ENCODE measurements around the gene ELAPOR2.
"Not testable (repeated sequence)": the region's sequence is repeated elsewhere in the genome, so short reads cannot be mapped to it uniquely, and the experiment has no call there.

ELAPOR2 gene, protein sequence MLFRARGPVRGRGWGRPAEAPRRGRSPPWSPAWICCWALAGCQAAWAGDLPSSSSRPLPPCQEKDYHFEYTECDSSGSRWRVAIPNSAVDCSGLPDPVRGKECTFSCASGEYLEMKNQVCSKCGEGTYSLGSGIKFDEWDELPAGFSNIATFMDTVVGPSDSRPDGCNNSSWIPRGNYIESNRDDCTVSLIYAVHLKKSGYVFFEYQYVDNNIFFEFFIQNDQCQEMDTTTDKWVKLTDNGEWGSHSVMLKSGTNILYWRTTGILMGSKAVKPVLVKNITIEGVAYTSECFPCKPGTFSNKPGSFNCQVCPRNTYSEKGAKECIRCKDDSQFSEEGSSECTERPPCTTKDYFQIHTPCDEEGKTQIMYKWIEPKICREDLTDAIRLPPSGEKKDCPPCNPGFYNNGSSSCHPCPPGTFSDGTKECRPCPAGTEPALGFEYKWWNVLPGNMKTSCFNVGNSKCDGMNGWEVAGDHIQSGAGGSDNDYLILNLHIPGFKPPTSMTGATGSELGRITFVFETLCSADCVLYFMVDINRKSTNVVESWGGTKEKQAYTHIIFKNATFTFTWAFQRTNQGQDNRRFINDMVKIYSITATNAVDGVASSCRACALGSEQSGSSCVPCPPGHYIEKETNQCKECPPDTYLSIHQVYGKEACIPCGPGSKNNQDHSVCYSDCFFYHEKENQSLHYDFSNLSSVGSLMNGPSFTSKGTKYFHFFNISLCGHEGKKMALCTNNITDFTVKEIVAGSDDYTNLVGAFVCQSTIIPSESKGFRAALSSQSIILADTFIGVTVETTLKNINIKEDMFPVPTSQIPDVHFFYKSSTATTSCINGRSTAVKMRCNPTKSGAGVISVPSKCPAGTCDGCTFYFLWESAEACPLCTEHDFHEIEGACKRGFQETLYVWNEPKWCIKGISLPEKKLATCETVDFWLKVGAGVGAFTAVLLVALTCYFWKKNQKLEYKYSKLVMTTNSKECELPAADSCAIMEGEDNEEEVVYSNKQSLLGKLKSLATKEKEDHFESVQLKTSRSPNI

DNA sequence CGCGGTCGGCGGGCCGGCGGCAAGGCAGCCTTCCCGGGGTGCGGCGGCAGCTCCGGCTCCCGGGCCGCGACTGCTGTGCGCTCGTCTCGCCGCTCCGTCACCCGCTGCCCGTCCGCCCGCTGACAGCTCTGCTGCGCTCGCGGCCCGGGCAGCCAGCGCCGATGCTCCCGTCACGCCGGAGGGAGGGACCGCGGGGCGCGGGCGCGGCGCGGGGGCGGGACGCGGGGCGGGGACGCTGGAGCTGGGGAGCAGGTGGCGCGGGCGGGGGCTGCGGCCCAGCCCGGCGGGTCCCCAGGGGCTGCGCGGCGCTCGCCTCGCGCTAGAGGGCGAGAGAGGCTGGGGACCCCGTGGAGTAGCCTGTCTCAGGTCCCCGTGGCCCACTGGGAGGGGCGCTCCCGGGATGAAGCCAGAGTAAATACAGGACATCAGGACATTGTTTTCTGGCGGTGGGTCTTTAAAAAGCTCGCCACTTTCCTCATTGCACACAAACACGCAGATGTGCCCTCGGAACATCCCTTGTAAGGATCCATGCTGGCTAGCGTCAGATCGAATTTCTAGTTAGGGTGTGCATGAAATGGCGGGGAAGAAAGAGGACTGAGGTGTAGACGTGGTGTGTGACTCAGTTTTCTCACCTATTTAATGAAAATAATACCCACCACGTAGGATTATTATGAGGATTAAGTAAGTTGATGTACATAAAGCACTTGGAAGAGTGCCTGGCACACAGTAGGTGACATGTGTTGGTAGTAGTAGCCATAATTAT, at the start of gene ELAPOR2:
Gene ELAPOR2 (minus strand): TSS at position 130 of the 763 bp plus-strand sequence. CDS start 141 bp downstream, outside the sequence.
- DNase-seq (ENCODE audit: low read depth, low spot score): peak; percentile 37
- WGBS (ENCODE audit: insufficient coverage, insufficient read length): no CpG with 5 or more reads among the region's 70 CpGs
- Histone ChIP-seq H3K27me3 (ENCODE audit: control insufficient read depth, insufficient read depth, low read length) (no peaks in the 10 kb centered on the region), H3K4me3 (ENCODE audit: low read length) (peak within 1 kb of the TSS; percentile 76; the same call in 1 of the 2 replicates), H3K9me3 (ENCODE audit: control insufficient read depth, insufficient read depth, low read length) (no peaks in the 10 kb centered on the region), H3K27ac (ENCODE audit: low read length) (no peak within 1 kb of the TSS), H3K4me1 (ENCODE audit: control insufficient read depth, insufficient read depth, low read length) (no peaks in the 10 kb centered on the region), H3K36me3 (ENCODE audit: control insufficient read depth, insufficient read depth, low read length) (no peaks in the 10 kb centered on the region)

DNA sequence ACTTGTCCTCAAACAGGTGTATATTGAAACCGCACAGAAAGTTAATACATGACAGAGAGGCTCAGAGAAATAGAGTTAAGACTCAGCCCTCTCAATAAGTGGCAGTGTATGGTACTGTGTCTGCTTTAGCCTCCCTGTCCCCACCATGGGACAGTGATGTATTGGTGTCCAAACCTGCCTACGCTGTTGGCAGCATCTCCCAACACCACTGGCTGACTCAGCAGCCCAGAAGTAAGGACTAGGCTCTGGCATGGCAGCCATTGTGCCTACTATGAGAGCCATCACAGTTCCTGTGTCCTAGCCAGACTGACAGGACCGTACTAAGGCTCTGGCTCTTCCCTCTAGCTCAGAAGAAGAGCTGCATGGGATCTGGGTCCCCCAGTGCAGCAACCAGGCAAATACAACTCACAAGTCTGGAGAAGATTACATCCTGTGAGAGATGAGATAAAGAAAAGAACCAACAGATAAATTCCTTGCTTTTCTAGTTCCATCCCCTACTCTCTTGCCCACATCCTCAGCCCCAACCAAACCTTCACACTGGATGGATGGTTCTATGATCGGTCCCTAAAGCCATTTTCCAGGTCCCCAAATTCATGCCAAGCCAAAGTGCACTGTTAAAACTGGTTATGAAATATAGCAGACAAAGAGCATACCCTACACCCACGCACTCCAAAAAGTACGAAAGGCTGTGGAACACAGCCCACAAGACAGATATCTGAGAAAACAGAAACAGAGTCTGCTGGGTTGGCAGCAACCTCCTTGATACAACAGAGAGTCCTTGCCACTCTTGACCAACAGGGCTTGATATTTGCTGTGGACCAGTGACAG, 48.7 kb upstream of the ELAPOR2 start:
- Histone ChIP-seq H3K9me3 (ENCODE audit: control insufficient read depth, insufficient read depth, low read length) (no peaks in the 10 kb centered on the region), H3K4me1 (ENCODE audit: control insufficient read depth, insufficient read depth, low read length) (no peaks in the 10 kb centered on the region)

DNA sequence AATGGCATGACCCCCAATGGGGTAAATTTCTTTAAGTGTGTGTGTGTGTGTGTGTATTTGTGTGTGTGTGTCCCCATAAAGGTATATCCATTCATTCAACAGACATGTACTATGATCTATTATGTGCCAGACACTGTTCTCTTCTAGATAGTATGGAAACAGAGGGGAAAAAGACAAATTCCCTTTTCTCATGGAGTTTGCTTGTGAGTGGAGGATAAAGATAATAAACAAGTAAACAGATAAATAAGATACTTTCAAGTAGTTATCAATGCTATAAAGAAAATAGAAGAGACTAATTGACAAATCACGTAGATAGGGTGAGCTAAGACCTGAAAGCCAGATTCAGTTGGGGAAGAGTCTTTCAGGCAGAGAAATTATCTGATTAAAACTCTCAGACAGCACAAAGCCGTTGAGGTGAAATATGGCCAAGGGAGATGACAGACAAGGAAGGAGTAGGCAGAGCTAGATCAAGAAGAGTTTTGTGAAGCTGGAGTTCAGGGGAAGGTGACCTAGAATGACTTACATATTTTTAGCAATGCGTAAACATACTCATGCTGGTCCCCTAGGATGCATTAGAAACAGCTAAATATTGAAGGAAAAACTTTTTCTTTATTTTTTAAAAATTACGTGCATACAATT, 47.6 kb upstream of the ELAPOR2 start:
- no peaks in the 10 kb centered on the region for H3K9me3 ChIP-seq (ENCODE audit: control insufficient read depth, insufficient read depth, low read length)
- H3K36me3 ChIP-seq (ENCODE audit: control insufficient read depth, insufficient read depth, low read length): no peaks in the 10 kb centered on the region
- H3K27ac ChIP-seq (ENCODE audit: low read length): no peak overlapping the region
- no peaks in the 10 kb centered on the region for H3K4me1 ChIP-seq (ENCODE audit: control insufficient read depth, insufficient read depth, low read length)
- DNase-seq (ENCODE audit: low read depth, low spot score): no peak
- no peak overlapping the region for H3K4me3 ChIP-seq (ENCODE audit: low read length)
- WGBS (ENCODE audit: insufficient coverage, insufficient read length): no CpG with 5 or more reads among the region's 4 CpGs
- no peaks in the 10 kb centered on the region for H3K27me3 ChIP-seq (ENCODE audit: control insufficient read depth, insufficient read depth, low read length)

More for the DNA sequence above, 48.7 kb upstream of the ELAPOR2 start:
- no peak for DNase-seq (ENCODE audit: low read depth, low spot score)
- no peak overlapping the region for H3K27ac ChIP-seq (ENCODE audit: low read length)
- no CpG with 5 or more reads among the region's 6 CpGs for WGBS (ENCODE audit: insufficient coverage, insufficient read length)
- no peaks in the 10 kb centered on the region for H3K36me3 ChIP-seq (ENCODE audit: control insufficient read depth, insufficient read depth, low read length)
- no peak overlapping the region for H3K4me3 ChIP-seq (ENCODE audit: low read length)
- H3K27me3 ChIP-seq (ENCODE audit: control insufficient read depth, insufficient read depth, low read length): no peaks in the 10 kb centered on the region

DNA sequence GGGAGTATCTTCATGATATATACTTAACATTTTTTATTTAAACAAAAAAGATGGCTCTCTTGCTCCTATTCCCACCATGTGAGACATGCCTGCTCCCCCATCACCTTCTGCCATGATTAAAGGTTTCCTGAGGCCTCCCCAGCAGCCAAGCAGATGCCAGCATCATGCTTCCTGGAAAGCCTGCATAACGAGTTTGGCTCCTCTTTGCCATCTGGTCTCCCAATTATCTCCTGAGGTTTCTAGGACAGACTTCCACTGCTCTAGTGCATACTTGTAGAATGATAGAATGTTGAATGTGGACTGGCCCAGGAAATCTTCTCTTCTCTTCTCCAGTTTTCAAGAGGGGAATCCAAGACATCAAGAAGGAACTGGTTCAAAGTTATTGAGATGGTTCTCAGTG, 45.9 kb upstream of the ELAPOR2 start:
- H3K4me3 ChIP-seq (ENCODE audit: low read length): no peak overlapping the region
- DNase-seq (ENCODE audit: low read depth, low spot score): no peak
- no peaks in the 10 kb centered on the region for H3K27me3 ChIP-seq (ENCODE audit: control insufficient read depth, insufficient read depth, low read length)
- H3K4me1 ChIP-seq (ENCODE audit: control insufficient read depth, insufficient read depth, low read length): no peaks in the 10 kb centered on the region
- no CpG with 5 or more reads among the region's 1 CpG for WGBS (ENCODE audit: insufficient coverage, insufficient read length)
- H3K36me3 ChIP-seq (ENCODE audit: control insufficient read depth, insufficient read depth, low read length): no peaks in the 10 kb centered on the region
- H3K27ac ChIP-seq (ENCODE audit: low read length): no peak overlapping the region
- no peaks in the 10 kb centered on the region for H3K9me3 ChIP-seq (ENCODE audit: control insufficient read depth, insufficient read depth, low read length)

DNA sequence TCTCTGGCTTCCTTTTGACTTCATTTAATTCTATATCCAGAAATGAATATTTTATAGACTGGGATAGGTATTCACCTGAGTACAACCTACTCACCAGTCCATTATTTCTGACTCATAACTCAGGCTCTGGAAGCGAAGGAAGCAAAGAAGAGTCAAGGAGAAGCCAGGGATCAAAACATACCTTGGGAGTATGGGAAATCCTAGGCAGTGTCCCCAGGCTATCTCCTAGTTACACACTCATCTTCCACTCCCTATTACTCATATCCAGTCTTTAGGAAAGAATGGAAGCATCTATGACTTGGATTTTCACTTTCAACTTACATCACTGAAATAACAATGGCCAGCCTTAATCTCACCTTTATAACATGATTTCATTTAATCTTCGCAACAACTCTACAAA, 40.9 kb upstream of the ELAPOR2 start:
- no CpG with 5 or more reads among the region's 2 CpGs for WGBS (ENCODE audit: insufficient coverage, insufficient read length)
- no peaks in the 10 kb centered on the region for H3K4me1 ChIP-seq (ENCODE audit: control insufficient read depth, insufficient read depth, low read length)
- no peak overlapping the region for H3K27ac ChIP-seq (ENCODE audit: low read length)
- H3K27me3 ChIP-seq (ENCODE audit: control insufficient read depth, insufficient read depth, low read length): no peaks in the 10 kb centered on the region
- H3K4me3 ChIP-seq (ENCODE audit: low read length): no peak overlapping the region
- no peak for DNase-seq (ENCODE audit: low read depth, low spot score)
- H3K36me3 ChIP-seq (ENCODE audit: control insufficient read depth, insufficient read depth, low read length): no peaks in the 10 kb centered on the region
- no peaks in the 10 kb centered on the region for H3K9me3 ChIP-seq (ENCODE audit: control insufficient read depth, insufficient read depth, low read length)

DNA sequence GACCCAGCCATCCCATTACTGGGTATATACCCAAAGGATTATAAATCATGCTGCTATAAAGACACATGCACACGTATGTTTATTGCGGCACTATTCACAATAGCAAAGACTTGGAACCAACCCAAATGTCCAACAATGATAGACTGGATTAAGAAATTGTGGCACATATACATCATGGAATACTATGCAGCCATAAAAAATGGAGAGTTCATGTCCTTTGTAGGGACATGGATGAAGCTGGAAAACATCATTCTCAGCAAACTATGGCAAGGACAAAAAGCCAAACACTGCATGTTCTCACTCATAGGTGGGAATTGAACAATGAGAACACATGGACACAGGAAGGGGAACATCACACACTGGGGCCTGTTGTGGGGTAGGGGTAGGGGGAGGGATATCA, 37.9 kb upstream of the ELAPOR2 start:
- H3K4me1 ChIP-seq (ENCODE audit: control insufficient read depth, insufficient read depth, low read length); H3K27ac ChIP-seq (ENCODE audit: low read length); DNase-seq (ENCODE audit: low read depth, low spot score); H3K4me3 ChIP-seq (ENCODE audit: low read length); H3K36me3 ChIP-seq (ENCODE audit: control insufficient read depth, insufficient read depth, low read length); H3K9me3 ChIP-seq (ENCODE audit: control insufficient read depth, insufficient read depth, low read length); H3K27me3 ChIP-seq (ENCODE audit: control insufficient read depth, insufficient read depth, low read length): not testable (repeated sequence)
- no CpG with 5 or more reads among the region's 2 CpGs for WGBS (ENCODE audit: insufficient coverage, insufficient read length)

DNA sequence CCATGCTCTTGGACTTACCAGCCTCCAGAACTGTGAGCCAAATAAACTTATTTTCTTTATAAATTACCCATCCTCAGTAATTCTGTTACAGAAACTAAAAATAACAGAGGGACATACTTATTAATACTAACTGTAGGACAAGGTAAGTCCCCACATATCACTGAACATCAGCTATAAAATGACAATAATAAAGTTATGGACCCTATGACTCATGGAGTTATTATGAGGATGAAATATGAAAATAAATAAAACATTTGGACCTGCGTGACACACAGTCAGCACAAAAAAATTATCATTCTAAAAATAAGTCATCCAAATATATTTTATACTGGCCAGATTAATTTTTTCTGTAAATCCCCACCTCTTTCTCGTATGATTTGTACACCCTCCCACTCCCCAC, 34.9 kb upstream of the ELAPOR2 start:
- H3K27ac ChIP-seq (ENCODE audit: low read length): no peak overlapping the region
- no peak overlapping the region for H3K4me3 ChIP-seq (ENCODE audit: low read length)
- DNase-seq (ENCODE audit: low read depth, low spot score): no peak
- no peaks in the 10 kb centered on the region for H3K9me3 ChIP-seq (ENCODE audit: control insufficient read depth, insufficient read depth, low read length)
- no CpG with 5 or more reads among the region's 2 CpGs for WGBS (ENCODE audit: insufficient coverage, insufficient read length)
- H3K36me3 ChIP-seq (ENCODE audit: control insufficient read depth, insufficient read depth, low read length): no peaks in the 10 kb centered on the region
- no peaks in the 10 kb centered on the region for H3K27me3 ChIP-seq (ENCODE audit: control insufficient read depth, insufficient read depth, low read length)
- H3K4me1 ChIP-seq (ENCODE audit: control insufficient read depth, insufficient read depth, low read length): no peaks in the 10 kb centered on the region

DNA sequence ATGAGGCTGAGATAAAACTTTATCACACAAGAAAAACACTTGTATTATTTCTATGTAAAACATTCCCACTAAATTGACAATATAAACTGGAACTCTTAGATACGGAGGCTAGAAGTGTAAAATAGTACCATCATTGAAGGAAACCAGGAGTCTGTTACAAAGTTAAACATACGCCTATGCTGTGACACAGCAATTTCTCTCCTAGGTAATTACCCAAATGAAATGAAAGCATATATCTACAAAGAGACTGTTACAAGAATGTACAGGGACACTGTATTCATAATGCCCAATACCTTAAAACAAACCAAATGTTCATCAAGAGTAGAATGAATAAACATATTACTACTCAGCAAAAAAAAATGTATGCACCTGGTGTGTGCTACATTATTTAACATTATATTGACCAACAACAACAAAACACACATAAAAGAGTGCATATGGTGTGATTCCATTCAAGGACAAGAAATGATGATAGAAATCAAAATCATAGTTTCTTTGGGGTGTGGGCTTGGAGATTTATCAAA, 33.2 kb upstream of the ELAPOR2 start:
- Histone ChIP-seq H3K9me3 (ENCODE audit: control insufficient read depth, insufficient read depth, low read length) (no peaks in the 10 kb centered on the region), H3K4me1 (ENCODE audit: control insufficient read depth, insufficient read depth, low read length) (no peaks in the 10 kb centered on the region), H3K4me3 (ENCODE audit: low read length) (no peak overlapping the region), H3K36me3 (ENCODE audit: control insufficient read depth, insufficient read depth, low read length) (no peaks in the 10 kb centered on the region), H3K27me3 (ENCODE audit: control insufficient read depth, insufficient read depth, low read length) (no peaks in the 10 kb centered on the region), H3K27ac (ENCODE audit: low read length) (no peak overlapping the region)
- no CpG with 5 or more reads among the region's 2 CpGs for WGBS (ENCODE audit: insufficient coverage, insufficient read length)
- no peak for DNase-seq (ENCODE audit: low read depth, low spot score)

DNA sequence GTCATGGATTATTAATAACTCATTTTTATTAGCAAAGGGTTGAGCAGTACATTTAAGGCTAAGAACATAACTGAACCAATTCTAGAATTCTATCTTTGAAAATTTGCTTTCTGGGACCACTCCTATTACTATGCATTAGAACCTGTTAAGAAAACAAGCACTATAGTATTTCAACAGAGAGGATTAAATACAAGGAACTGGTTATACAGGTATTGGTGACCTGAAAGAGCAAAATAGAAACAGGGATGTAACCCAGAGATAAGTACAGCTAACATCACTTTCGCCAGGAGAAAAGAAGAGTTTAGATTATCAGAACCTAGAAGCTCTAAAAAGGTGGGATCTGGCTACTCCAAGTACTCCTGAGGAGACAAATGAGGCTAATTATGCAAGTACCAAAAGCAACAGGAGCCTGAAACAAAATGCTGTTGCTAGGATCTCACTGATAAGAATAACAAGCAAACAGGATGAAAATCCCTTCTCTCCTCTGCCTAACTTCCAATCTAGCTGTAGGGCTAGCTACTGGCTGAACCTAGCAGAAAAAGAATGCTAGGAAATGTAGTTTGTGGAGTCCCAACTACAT, 32.1 kb upstream of the ELAPOR2 start:
- H3K9me3 ChIP-seq (ENCODE audit: control insufficient read depth, insufficient read depth, low read length): no peaks in the 10 kb centered on the region
- no peaks in the 10 kb centered on the region for H3K27me3 ChIP-seq (ENCODE audit: control insufficient read depth, insufficient read depth, low read length)
- H3K27ac ChIP-seq (ENCODE audit: low read length): no peak overlapping the region
- no CpG with 5 or more reads among the region's 1 CpG for WGBS (ENCODE audit: insufficient coverage, insufficient read length)
- H3K4me1 ChIP-seq (ENCODE audit: control insufficient read depth, insufficient read depth, low read length): no peaks in the 10 kb centered on the region
- no peak overlapping the region for H3K4me3 ChIP-seq (ENCODE audit: low read length)
- DNase-seq (ENCODE audit: low read depth, low spot score): no peak
- no peaks in the 10 kb centered on the region for H3K36me3 ChIP-seq (ENCODE audit: control insufficient read depth, insufficient read depth, low read length)
